ENCODE measurements around the gene FALEC. TPM values are rescaled to one million over a fixed set of nuclear protein-coding genes. Genes with fewer than 3 reads are reported as not detected.

FALEC gene
- total and polyA plus RNA-seq, 9 of the 15 experiments (the other 6 are each of a cell fraction or from before 2014, with no cell fraction given), result 0.15 to 1.8 (median 0.53) TPM; not detected in 5

DNA sequence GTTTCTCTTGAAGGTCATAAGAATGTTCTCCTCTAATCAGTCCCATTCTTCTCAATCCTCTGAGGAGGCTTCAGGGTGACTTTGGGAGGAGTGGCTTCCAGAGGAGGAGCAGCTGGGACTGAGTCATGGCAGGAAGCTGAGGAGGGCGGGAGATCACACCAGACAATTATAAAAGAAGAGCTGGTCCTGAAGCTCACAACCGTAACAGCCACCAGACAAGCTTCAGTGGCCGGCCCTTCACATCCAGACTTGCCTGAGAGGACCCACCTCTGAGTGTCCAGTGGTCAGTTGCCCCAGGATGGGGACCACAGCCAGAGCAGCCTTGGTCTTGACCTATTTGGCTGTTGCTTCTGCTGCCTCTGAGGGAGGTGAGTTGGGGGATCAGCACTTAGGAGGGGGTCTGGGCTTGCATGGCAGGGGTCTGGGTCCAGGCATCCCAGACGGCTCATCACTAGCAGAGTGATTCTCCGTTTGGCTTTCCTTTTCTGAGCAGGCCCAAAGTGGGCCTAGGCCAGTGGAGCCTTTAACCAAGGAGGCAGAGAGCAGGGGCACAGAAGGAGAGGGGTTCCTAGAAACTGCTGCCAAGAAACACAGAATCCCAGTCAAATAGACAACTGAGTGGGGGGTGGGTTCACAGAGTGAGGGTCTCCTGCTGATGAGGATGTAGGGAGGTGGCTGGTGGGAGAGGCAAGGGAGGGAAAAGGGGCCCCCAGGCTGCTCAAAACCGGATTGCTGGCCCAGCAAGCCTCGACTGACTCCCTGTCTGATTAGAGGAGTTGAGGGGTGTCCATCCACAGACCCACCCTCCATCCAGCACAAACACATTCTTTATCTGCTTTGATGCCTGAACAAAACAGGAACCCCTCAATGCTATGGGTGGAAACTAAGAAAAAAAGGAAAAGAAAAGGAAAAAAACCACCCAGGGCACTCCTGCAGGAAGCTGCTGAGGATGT is 7.4 kb upstream of the FALEC start, which contains the start of gene ECM1 (continued):
- TF ChIP-seq, protein P1, sequence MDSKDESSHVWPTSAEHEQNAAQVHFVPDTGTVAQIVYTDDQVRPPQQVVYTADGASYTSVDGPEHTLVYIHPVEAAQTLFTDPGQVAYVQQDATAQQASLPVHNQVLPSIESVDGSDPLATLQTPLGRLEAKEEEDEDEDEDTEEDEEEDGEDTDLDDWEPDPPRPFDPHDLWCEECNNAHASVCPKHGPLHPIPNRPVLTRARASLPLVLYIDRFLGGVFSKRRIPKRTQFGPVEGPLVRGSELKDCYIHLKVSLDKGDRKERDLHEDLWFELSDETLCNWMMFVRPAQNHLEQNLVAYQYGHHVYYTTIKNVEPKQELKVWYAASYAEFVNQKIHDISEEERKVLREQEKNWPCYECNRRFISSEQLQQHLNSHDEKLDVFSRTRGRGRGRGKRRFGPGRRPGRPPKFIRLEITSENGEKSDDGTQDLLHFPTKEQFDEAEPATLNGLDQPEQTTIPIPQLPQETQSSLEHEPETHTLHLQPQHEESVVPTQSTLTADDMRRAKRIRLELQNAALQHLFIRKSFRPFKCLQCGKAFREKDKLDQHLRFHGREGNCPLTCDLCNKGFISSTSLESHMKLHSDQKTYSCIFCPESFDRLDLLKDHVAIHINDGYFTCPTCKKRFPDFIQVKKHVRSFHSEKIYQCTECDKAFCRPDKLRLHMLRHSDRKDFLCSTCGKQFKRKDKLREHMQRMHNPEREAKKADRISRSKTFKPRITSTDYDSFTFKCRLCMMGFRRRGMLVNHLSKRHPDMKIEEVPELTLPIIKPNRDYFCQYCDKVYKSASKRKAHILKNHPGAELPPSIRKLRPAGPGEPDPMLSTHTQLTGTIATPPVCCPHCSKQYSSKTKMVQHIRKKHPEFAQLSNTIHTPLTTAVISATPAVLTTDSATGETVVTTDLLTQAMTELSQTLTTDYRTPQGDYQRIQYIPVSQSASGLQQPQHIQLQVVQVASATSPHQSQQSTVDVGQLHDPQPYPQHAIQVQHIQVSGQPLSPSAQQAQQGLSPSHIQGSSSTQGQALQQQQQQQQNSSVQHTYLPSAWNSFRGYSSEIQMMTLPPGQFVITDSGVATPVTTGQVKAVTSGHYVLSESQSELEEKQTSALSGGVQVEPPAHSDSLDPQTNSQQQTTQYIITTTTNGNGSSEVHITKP (IDR thresholded peaks at IDR 0.05; ENCODE audit: partially characterized antibody), result no peak
- TF ChIP-seq FOXP1 (CRISPR knock-in tag; IDR thresholded peaks at IDR 0.05) (no peak), RHOXF2B (CRISPR knock-in tag; conservative IDR thresholded peaks at IDR 0.05) (no peak), TSHZ1 (CRISPR knock-in tag; IDR thresholded peaks at IDR 0.05) (no peak), ZEB2 (IDR thresholded peaks at IDR 0.05) (no peak), TAF7 (tag; IDR thresholded peaks at IDR 0.05) (no peak), CSDE1 (IDR thresholded peaks at IDR 0.05) (no peak), NFE2 (IDR thresholded peaks at IDR 0.05; ENCODE audit: low read depth) (peak; percentile 68), EZH2 (IDR thresholded peaks at IDR 0.05; ENCODE audit: borderline replicate concordance, low read depth, low read length) (no peak), ZBTB11 (CRISPR knock-in tag; IDR thresholded peaks at IDR 0.05) (no peak), GTF2F1 (IDR thresholded peaks at IDR 0.05; ENCODE audit: low read depth, low read length) (no peak), GTF2B (IDR thresholded peaks at IDR 0.05; ENCODE audit: extremely low read depth, insufficient read length) (no peak)
- TF ChIP-seq, protein P2, sequence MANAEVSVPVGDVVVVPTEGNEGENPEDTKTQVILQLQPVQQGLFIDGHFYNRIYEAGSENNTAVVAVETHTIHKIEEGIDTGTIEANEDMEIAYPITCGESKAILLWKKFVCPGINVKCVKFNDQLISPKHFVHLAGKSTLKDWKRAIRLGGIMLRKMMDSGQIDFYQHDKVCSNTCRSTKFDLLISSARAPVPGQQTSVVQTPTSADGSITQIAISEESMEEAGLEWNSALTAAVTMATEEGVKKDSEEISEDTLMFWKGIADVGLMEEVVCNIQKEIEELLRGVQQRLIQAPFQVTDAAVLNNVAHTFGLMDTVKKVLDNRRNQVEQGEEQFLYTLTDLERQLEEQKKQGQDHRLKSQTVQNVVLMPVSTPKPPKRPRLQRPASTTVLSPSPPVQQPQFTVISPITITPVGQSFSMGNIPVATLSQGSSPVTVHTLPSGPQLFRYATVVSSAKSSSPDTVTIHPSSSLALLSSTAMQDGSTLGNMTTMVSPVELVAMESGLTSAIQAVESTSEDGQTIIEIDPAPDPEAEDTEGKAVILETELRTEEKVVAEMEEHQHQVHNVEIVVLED (CRISPR knock-in tag; IDR thresholded peaks at IDR 0.05), result no peak

Data from K562 (cell line).